NB4 (cell line): Measurements from ENCODE around the gene MCF2.

Source experiments
- MYC ChIP-seq: IDR thresholded peaks from 2 replicates; pipeline ENCODE4 v1.6.1; 2011; ENCODE audit warnings: low read depth, low read length
- POLR2A ChIP-seq: IDR thresholded peaks from 2 replicates; pipeline ENCODE4 v1.6.1; 2011; ENCODE audit warnings: mild to moderate bottlenecking; ENCODE audit not compliant: insufficient read length; ENCODE audit errors: extremely low read depth
- TF ChIP-seq, protein P1 (sequence below): IDR thresholded peaks from one replicate; pipeline ENCODE4 v1.5.1; 2012; ENCODE audit warnings: low read depth, low read length
- TF ChIP-seq, protein P2 (sequence below): IDR thresholded peaks from 2 replicates; pipeline ENCODE4 v1.6.1; 2011; ENCODE audit warnings: low read depth, low read length

DNA sequence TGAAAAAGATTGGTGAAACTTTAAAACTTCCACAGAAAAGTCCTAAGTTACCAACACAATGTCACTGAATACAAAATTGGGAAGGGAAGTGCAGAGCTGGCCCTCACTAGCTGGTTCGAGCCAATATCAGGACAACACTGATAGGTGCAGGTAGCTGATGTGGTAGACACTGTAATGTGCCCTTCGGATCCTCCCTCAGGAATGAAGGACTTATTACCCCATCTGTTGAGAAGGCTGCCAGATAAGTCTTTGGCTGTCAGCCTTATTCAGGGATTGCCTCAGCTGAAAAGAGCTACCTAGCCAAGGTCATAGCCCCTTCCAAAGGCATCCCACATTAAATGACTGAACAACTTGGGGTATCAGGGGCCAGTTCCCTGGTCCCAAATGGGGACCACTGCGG lies 5.3 kb downstream of the MCF2 start:
- TF ChIP-seq, protein P1, sequence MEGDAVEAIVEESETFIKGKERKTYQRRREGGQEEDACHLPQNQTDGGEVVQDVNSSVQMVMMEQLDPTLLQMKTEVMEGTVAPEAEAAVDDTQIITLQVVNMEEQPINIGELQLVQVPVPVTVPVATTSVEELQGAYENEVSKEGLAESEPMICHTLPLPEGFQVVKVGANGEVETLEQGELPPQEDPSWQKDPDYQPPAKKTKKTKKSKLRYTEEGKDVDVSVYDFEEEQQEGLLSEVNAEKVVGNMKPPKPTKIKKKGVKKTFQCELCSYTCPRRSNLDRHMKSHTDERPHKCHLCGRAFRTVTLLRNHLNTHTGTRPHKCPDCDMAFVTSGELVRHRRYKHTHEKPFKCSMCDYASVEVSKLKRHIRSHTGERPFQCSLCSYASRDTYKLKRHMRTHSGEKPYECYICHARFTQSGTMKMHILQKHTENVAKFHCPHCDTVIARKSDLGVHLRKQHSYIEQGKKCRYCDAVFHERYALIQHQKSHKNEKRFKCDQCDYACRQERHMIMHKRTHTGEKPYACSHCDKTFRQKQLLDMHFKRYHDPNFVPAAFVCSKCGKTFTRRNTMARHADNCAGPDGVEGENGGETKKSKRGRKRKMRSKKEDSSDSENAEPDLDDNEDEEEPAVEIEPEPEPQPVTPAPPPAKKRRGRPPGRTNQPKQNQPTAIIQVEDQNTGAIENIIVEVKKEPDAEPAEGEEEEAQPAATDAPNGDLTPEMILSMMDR: no peak
- TF ChIP-seq POLR2A (no peak), MYC (no peak)
- TF ChIP-seq, protein P2, sequence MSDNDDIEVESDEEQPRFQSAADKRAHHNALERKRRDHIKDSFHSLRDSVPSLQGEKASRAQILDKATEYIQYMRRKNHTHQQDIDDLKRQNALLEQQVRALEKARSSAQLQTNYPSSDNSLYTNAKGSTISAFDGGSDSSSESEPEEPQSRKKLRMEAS: no peak
